ENCODE results near the gene SLC10A2.

Gene SLC10A2

GRCh38 chr13:103078158-103078557 is 11.9 kb upstream of the SLC10A2 start:
- no peak for DNase-seq (ENCODE audit: low read depth in 2 of 2)
- TF ChIP-seq CTCF (IDR thresholded peaks at IDR 0.05; ENCODE audit: low read depth, low read length) = no peak
- no peak overlapping the region for H3K4me3 ChIP-seq (replicated peaks in 1 of 2; ENCODE audit: low read depth in 2 of 2, low read length in 2 of 2)

GRCh38 chr13:103068836-103069235 is 2.6 kb upstream of the SLC10A2 start:
- no peak for DNase-seq (ENCODE audit: low read depth in 2 of 2)
- TF ChIP-seq CTCF (IDR thresholded peaks at IDR 0.05; ENCODE audit: low read depth, low read length) = no peak

GRCh38 chr13:103067751-103068555 is 1.7 kb upstream of the SLC10A2 start:
- H3K4me3 ChIP-seq (replicated peaks in 1 of 2; ENCODE audit: low read depth in 2 of 2, low read length in 2 of 2) = no peak overlapping the region
- no peak for DNase-seq (ENCODE audit: low read depth in 2 of 2)
- TF ChIP-seq CTCF (IDR thresholded peaks at IDR 0.05; ENCODE audit: low read depth, low read length) = no peak

More at GRCh38 chr13:103068836-103069235, 2.6 kb upstream of the SLC10A2 start:
- no peak overlapping the region for H3K4me3 ChIP-seq (replicated peaks in 1 of 2; ENCODE audit: low read depth in 2 of 2, low read length in 2 of 2)

- DNase-seq (ENCODE audit: low read depth in 2 of 2) = no peak
- H3K4me3 ChIP-seq (replicated peaks in 1 of 2; ENCODE audit: low read depth in 2 of 2, low read length in 2 of 2) = no peak overlapping the region
- no peak for TF ChIP-seq CTCF (IDR thresholded peaks at IDR 0.05; ENCODE audit: low read depth, low read length)
These were observed 646 bp upstream of the SLC10A2 start for GRCh38 chr13:103066781-103067345.

GRCh38 chr13:103063376-103063775 is 2.8 kb downstream of the SLC10A2 start:
- no peak overlapping the region for H3K4me3 ChIP-seq (replicated peaks in 1 of 2; ENCODE audit: low read depth in 2 of 2, low read length in 2 of 2)
- TF ChIP-seq CTCF (IDR thresholded peaks at IDR 0.05; ENCODE audit: low read depth, low read length) = no peak
- no peak for DNase-seq (ENCODE audit: low read depth in 2 of 2)

GRCh38 chr13:103062079-103062478 is 4.1 kb downstream of the SLC10A2 start:
- no peak overlapping the region for H3K4me3 ChIP-seq (replicated peaks in 1 of 2; ENCODE audit: low read depth in 2 of 2, low read length in 2 of 2)
- DNase-seq (ENCODE audit: low read depth in 2 of 2) = no peak
- TF ChIP-seq CTCF (IDR thresholded peaks at IDR 0.05; ENCODE audit: low read depth, low read length) = no peak

Measured in cardiac fibroblast (primary cell).